ENCODE measurements around the gene HTT-AS.

GRCh38 chr4:3016961-3017360, 57.4 kb downstream of the HTT-AS start:
- TF ChIP-seq CTCF (IDR thresholded peaks at IDR 0.05; ENCODE audit: low read length) (no peak), EZH2 (IDR thresholded peaks at IDR 0.05; ENCODE audit: borderline replicate concordance, low read length) (no peak)

All from OCI-LY1 (cell line).